Left ventricle myocardium inferior (tissue), 1 donor: Measurements from ENCODE around the gene SLC9A3. TPM values are rescaled to one million over a fixed set of nuclear protein-coding genes. Genes with fewer than 3 reads are reported as not detected.
A peak's percentile ranks its signal among the peaks of the same experiment; 100 is the strongest.

ENCODE experiments used
- DNase-seq: peaks from one replicate; pipeline ENCODE4 v3.0.0-alpha.2; 2020
- H3K27ac ChIP-seq: fragments of 200-600 bp; replicated peaks from 2 replicates; pipeline ENCODE4 v1.8.0; 2021
- H3K27me3 ChIP-seq: fragments of 200-600 bp; 2 replicates; pipeline ENCODE4 v1.8.0; 2021; ENCODE audit warnings: low read depth
- H3K36me3 ChIP-seq: fragments of 200-600 bp; 2 replicates; pipeline ENCODE4 v1.8.0; 2021
- H3K4me1 ChIP-seq: fragments of 200-600 bp; 2 replicates; pipeline ENCODE4 v1.8.0; 2021
- H3K4me3 ChIP-seq: fragments of 200-600 bp; 2 replicates; pipeline ENCODE4 v1.8.0; 2021; ENCODE audit warnings: mild to moderate bottlenecking, moderate library complexity
- H3K9me3 ChIP-seq: fragments of 200-600 bp; replicated peaks from 2 replicates; pipeline ENCODE4 v1.8.0; 2021
- intact Hi-C: fragments of 100-400 bp; cut with micrococcal nuclease; formaldehyde crosslinking; loops from one replicate; pipeline ENCODE4 v1.11.0; 2022
- total RNA-seq: library from RNA; stranded (reverse); fragmentation: NEBNext Ultra II Directional; extraction: Animal tissue kit (Norgen Biotek cat#: 25700); gene quantifications from one replicate; pipeline ENCODE4 v1.2.1, GENCODE V29; 2021
- TF ChIP-seq, protein P1 (sequence below): fragments of 200-600 bp; IDR thresholded peaks from 2 replicates; pipeline ENCODE4 v1.8.0; 2021; ENCODE audit warnings: antibody characterized with exemption, mild to moderate bottlenecking, borderline replicate concordance
- donor health status: DM: no; HTN: yes; CAD: no; lungs with severe emphysema.

Gene SLC9A3
- total RNA-seq, 1 donor from 2014 or later = 0.91 TPM

DNA sequence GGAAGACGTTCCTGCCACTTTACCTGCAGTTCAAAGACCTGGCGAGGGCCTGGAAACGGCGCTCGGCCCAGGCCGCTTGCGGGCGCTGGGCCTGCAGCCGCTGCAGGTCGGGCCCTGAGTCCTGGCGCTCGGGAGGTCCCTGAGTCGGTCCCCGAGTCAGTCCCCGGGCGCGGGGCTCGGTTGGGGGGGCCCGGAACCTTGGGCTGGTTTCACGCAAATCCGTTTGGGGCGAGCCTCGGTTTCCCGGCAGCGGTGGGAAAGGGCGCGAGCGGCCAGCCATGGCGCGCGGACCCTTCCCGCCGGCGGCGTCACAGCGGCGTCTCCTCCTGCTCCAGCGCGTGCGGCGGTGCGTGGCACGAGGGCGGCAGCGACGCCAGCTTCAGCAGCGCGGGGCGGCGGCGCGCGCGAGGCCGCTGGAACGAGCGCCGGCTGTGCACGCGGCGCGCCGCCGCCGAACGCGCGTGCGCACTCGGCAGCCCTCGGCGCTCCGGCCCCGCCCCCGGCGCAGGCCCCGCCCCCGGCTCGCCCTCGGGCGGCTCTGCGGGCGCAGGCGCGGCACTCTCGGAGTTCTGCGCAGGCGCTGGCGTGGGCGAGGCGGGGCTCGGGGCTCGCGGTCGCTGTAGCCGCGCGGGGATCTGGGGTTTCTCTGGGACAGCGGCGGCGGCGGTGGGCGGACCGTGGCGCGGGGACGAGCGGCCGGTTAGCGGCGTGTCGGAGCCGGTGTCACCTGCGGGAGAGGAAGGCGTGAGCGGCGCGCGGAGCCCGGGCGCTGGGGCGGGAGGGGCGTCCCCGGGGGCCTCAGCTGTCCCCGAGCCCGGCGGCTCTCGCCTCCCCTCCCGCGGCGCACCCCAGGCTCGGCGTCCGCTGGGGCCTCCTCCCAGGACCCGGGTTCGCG, 51.3 kb downstream of the SLC9A3 start:
- Histone ChIP-seq H3K27ac (peak overlapping the region; percentile 81), H3K9me3 (no peaks in the 10 kb centered on the region)
- intact Hi-C loops = no loop called here

DNA sequence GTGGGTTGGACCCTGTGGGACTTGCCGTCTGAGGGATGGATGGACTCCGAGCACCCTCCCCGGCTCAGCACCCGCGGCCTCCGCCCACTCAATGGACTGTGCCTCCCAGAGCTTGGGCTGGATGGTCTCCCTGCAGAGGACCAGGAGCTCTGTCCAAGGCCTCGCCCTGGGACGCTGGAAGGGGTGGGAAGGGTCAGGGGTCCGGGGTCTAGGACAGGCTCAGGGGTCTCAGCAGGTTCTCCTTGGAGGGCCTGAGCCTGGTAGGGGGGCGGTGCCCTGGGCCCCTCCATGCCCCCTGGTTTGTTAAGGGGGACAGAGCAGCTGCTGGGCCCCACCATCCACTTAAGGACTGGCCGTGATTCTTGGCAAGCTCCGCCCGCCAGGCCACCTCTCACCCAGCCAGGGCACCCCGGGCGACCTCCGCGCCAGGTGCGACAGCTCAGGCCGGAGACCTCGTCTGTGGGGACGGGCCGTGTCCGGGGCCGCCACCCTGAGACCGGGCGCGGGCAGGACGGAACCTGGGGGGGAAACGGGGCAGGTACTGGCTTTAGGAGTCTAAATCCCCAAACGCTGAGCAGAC, 52.1 kb downstream of the SLC9A3 start:
- Histone ChIP-seq H3K27me3 (peaks cover 25% of the 10 kb centered on the region), H3K36me3 (peaks cover 15% of the 10 kb centered on the region), H3K27ac (peak overlapping the region; percentile 79), H3K9me3 (no peaks in the 10 kb centered on the region), H3K4me3 (peak overlapping the region; percentile 99), H3K4me1 (peaks cover 43% of the 10 kb centered on the region)
- intact Hi-C loops = no loop called here
- TF ChIP-seq, protein P1, sequence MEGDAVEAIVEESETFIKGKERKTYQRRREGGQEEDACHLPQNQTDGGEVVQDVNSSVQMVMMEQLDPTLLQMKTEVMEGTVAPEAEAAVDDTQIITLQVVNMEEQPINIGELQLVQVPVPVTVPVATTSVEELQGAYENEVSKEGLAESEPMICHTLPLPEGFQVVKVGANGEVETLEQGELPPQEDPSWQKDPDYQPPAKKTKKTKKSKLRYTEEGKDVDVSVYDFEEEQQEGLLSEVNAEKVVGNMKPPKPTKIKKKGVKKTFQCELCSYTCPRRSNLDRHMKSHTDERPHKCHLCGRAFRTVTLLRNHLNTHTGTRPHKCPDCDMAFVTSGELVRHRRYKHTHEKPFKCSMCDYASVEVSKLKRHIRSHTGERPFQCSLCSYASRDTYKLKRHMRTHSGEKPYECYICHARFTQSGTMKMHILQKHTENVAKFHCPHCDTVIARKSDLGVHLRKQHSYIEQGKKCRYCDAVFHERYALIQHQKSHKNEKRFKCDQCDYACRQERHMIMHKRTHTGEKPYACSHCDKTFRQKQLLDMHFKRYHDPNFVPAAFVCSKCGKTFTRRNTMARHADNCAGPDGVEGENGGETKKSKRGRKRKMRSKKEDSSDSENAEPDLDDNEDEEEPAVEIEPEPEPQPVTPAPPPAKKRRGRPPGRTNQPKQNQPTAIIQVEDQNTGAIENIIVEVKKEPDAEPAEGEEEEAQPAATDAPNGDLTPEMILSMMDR = no peak
- DNase-seq = peak; percentile 28

More for the DNA sequence above, 51.3 kb downstream of the SLC9A3 start:
- peak overlapping the region; percentile 99 for H3K4me3 ChIP-seq
- TF ChIP-seq, protein P1 = no peak
- peak; percentile 90 for DNase-seq
- H3K4me1 ChIP-seq = peaks cover 43% of the 10 kb centered on the region
- H3K36me3 ChIP-seq = peaks cover 14% of the 10 kb centered on the region
- H3K27me3 ChIP-seq = peaks cover 33% of the 10 kb centered on the region

DNA sequence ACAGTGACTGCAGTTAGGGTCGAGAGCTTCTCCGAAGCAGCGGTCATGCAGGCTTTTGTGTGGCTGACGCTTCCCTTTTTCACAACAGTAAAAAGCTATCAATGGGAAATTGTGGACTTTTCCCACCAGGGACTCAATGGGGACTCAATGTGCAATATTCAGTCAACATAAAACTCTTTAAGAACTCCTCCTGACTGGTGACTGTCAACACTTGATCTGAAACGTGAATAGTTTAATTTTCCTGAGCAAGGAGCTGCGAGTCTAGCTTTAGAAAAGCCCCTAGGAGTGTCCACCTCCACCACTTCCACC, 52.5 kb downstream of the SLC9A3 start:
- peaks cover 43% of the 10 kb centered on the region for H3K4me1 ChIP-seq
- H3K9me3 ChIP-seq = no peaks in the 10 kb centered on the region
- H3K27me3 ChIP-seq = peaks cover 21% of the 10 kb centered on the region
- TF ChIP-seq, protein P1 = no peak
- H3K27ac ChIP-seq = no peak overlapping the region
- peak overlapping the region; percentile 99 for H3K4me3 ChIP-seq
- intact Hi-C loops = no loop called here
- peaks cover 19% of the 10 kb centered on the region for H3K36me3 ChIP-seq
- no peak for DNase-seq

- Histone ChIP-seq H3K36me3 (peaks cover 25% of the 10 kb centered on the region), H3K4me1 (peaks cover 43% of the 10 kb centered on the region), H3K9me3 (no peaks in the 10 kb centered on the region), H3K4me3 (peak overlapping the region; percentile 99), H3K27ac (no peak overlapping the region), H3K27me3 (peaks cover 15% of the 10 kb centered on the region)
- peak; percentile 11 for DNase-seq
- TF ChIP-seq, protein P1 = no peak
- intact Hi-C loops = no loop called here
Measured at GRCh38 chr5:470961-471749, 53.1 kb downstream of the SLC9A3 start.

- intact Hi-C loops = no loop called here
- peaks cover 36% of the 10 kb centered on the region for H3K4me1 ChIP-seq
- DNase-seq = peak; percentile 10
- peaks cover 36% of the 10 kb centered on the region for H3K36me3 ChIP-seq
- no peaks in the 10 kb centered on the region for H3K9me3 ChIP-seq
- H3K27ac ChIP-seq = no peak overlapping the region
- H3K27me3 ChIP-seq = peaks cover 3% of the 10 kb centered on the region
- no peak overlapping the region for H3K4me3 ChIP-seq
- TF ChIP-seq, protein P1 = no peak
Measured at GRCh38 chr5:469752-470483, 54.3 kb downstream of the SLC9A3 start.
